HG03571 (cell line): Measurements from ENCODE around the gene RBFA.
"Not testable (repeated sequence)": the region's sequence is repeated elsewhere in the genome, so short reads cannot be mapped to it uniquely, and the experiment has no call there.

Experiments
- ATAC-seq: cut with Tn5 transposase; IDR thresholded peaks from one replicate; pipeline ENCODE4 v1.9.1; 2021; ENCODE audit not compliant: unreplicated experiment

The RBFA gene

DNA sequence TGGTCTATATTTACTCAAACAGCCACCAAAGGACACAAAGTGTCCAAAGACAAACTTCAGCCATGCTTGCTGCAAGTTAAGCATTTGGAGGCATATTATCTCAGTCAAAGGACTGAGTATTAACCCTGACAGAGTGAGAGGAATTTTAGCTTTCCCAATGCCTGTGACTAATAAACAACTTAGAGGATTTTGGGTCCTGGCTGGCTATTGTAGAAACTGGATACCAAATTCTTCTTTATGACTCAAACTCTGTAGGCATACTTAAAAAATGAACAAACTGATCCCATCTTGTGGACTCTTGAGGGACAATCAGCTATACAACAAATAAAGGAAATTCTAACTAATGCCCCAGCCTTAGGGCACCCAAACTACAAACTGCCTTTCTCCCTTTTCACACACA lies 6.5 kb upstream of the RBFA start:
- ATAC-seq = not testable (repeated sequence)

DNA sequence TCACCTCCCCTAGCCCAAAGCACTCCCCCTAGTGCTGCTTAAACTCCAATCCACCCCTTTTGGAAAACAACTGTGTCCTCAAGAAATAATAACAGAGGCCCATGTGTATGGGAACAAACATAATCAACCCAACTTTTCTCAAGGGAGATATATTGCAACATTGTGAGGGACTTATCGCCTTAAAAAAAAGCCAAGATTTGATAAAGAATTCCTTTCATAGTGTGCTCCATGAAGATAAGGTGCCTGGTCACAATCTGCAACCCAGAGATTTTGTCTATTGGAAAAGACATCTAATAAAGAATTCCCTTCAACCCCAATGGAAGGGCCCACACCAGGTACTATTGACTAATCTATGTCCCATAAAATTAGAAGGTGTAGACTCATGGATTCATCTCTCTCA lies 4.5 kb upstream of the RBFA start:
- ATAC-seq = no peak

DNA sequence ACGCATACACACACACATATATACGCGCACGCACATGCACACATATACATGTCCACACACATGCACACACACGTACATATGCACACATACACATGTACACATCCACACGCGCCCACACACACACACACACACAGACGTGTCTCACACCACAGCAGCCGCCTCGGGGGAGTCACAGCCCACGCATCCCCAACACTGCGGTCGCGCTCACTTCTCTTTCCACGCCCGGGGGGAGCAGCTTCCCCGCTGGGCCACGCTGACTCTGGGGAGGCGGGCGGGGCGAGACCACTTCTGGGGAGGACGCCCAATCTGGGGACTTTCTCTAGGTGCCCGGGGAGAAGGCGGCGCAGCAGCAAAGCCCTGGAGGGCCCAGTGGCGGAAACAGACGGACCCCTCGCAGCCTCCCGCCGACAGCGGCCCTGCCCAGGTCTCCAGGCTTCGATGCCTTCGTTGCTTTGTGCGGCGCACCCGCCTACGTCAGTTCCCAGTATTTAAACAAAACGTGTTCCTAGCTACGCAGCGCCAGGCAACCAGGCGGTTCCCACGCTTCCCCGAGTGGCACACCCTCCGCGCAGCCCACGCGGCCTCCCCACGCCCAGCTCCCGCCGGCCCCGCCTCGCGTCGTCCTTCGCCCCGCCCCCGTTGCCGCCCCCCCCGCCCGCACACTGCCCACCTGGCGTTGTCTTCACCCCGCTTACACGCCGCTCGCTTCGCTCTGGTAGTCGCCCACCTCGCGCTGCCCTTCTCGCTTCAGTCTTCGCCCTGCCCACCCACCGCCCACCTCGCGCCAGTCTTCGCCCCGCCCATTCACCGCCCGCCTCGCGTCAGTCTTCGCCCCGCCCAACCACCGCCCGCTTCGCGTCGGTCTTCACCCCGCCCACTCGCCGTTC lies 810 bp upstream of the RBFA start:
- peak; percentile 63 for ATAC-seq

DNA sequence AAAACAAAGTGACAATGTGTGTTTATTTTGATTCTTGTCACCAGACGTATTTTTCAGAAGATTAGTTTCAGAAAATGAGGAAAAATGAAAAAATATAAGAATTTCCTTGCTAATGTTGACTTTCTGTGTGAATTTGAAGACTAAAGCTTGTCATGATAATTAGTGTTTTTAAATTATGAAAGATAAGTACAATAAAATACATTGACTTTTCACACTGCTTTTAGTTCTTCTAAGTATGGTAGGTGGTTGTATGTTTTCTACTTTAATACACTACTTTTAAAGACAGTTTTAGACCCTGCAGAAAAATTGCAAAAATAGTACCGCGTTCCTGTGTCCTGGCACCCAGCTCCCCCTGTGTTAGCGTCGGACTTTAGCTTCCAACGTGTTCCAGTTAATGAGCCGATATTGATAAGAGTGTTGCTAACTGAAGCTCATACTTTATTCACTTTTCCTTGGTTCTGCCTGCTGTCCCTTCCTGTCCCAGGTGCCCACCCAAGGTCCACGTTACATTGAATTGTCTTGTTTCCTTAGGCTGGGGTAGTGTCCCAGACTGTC lies 695 bp downstream of the RBFA start:
- no peak for ATAC-seq

DNA sequence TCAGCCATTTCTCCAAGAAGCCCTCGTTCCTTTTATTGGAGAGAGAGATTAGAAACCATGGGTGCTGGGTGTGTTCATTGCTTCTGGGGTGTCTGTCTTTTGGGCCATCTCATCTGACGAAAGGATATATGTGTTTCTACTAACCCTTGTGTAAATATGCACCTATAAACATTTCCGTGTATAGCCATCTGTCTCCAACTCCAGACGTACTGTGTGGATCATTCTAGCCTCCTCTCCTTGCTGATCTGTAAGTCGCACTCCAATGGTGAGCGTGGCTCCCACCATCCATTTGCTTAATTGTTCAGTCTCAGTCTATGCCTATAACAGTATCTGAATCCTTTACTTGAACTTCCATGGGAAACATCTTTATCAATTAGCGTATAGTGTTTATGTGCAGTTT lies 1.8 kb downstream of the RBFA start:
- no peak for ATAC-seq

DNA sequence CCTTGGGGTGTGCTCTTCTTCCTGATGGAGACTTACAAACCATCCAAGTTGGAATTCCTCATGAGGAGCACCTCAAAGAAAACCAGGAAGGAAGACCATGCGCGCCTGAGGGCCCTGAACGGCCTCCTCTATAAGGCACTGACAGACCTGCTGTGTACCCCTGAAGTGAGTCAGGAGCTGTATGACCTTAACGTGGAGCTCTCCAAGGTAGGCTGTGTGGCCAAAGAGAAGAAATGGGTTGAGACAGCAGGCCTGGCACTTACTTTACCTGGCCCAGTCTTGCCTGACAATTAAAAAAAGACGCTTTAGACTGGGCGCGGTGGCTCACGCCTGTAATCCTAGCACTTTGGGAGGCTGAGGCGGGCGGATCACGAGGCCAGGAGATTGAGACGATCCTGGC lies 3.1 kb downstream of the RBFA start:
- ATAC-seq = no peak

DNA sequence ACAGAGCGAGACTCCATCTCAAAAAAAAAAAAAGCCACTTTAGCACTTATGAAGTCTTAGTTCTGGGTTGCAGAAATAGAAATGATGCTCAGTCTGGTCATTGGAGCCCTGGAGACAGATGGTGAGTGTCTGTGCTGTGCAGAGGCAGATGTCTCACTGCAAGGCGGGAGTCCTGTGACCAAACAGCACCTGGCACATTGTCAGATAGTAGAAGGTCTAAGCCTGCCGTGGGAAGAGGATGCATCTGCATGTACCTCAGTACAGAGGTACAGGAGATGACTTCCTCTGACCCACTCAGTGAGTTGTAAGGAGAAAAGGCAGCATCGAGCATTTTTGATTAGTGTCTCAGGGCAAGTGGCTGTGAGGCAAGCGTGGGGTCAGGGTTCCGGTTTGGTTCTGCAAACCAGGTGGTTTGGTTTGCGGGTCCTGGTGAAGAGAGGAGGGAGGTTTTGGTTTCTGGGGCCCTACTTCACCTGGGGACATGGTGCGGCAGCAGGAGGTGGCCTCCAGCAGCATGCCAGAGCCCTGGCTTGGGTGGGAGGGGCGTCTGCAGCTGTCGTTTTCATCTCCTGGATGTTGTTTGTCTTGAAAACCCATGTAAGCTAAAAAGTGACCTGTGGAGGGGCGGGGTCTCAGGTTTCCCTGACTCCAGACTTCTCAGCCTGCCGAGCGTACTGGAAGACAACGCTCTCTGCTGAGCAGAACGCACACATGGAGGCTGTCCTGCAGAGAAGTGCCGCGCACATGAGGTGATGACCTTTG lies 3.8 kb downstream of the RBFA start:
- ATAC-seq = no peak

DNA sequence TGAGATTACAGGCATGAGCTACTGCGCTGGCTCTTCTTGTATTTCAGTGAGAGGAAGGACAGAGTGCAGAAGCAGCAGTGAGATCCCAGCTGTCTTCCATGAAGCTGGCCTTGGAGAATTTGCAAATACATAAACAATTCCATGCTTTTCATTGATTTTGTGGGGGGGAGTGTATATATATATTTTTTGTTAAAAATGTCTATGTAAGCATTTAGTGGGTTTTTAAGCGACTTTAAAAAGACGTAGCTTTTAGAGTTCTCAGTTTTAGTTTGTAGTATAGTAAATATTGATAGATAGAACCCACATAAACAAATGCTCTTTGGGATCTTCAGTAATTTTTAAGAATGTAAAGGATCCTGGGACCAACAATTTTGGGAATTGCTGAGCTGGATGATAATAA lies 6.3 kb downstream of the RBFA start:
- ATAC-seq = no peak

DNA sequence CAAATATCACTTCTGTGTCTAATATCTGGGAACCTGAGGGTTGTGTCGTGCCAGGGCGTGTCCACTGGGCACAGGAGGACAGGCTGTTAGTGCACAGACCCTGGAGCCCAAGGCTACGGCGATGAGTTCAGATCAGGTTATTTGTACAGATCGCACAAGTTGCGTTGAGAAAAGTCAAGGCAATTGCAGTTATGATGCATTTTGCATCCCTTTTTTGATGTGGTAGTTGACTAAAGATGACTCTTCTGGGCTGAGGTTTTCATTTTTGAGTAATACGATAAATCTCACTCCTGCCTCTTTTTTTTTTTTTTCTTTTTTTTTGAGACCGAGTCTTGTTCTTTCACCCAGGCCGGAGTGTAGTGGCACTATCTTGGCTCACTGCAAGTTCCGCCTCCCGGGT lies 7.2 kb downstream of the RBFA start:
- ATAC-seq = no peak

DNA sequence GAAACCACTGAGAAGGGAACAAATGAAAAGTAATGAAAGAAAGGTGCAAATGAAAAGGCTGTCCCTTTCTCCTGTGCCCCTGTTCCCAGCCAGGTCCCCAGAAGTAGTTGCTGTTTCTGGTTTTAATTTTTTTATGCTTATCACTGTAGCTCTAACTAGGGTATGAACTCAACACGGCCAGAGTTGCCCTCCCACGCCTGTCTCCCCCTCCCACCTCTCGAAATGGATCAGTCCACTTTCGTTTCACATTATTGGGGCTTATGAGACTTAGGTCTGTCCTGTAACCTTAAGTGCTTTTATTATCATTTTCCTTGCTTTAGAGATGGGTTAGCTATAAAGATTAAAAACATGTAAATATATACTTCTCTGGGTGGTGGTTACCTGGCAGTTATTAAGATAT lies 8.6 kb downstream of the RBFA start:
- no peak for ATAC-seq

DNA sequence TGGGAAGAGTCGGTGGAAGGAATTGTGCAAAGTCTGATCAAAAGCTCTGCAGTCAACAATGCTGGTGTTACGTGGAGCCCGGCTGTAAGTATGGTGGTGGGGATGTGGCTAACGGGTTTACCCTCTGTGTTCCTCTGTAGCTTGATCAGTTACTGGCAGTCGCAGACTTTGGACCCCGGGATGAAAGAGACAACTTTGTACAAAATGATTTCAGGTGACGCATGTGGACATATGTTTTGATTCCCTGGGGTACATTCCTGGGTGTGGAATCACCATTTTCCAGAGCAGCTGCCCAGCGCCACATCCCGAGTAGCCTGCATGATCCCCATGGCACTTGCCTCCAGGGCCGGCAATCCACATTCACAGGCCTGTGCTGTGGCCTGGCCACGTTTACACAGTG lies 9.8 kb downstream of the RBFA start:
- ATAC-seq = no peak

DNA sequence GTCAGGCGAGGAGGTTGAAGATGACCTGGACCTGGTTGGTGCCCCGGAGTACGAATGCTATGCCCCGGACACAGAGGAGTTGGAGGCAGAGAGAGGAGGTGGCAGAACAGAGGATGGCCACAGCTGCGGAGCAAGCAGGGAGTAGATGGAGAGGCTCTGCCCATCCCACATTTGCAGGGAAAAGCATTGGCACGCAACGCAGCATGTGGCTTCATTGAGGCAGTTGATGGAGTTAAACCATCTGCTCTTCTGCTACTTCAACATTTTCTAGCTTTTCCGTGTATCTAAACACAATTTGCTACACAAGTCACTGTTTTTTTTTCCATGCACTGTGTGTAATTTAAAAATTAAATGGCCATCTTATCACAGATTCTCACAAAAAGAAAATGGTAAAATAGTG lies 11.8 kb downstream of the RBFA start:
- no peak for ATAC-seq

DNA sequence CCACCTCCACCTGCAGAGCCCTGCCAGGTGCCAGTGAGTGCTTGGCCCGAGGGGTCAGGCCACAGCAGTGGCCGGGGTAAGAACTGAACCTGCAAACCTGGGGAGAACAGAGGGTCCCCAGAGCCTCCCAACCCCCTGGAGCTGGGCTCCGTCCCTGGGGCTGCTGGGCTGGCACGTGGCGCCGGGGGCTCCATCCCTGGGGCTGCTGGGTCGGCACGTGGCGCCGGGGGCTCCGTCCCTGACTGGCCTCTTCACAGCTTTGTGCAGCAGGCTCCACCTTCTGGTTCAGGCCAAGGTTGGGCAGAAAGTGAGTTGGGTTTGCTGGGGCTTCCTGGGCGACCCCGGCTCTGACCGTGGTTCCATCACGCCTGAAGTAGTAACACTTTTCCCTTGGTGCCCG lies 12.2 kb downstream of the RBFA start:
- ATAC-seq = no peak

DNA sequence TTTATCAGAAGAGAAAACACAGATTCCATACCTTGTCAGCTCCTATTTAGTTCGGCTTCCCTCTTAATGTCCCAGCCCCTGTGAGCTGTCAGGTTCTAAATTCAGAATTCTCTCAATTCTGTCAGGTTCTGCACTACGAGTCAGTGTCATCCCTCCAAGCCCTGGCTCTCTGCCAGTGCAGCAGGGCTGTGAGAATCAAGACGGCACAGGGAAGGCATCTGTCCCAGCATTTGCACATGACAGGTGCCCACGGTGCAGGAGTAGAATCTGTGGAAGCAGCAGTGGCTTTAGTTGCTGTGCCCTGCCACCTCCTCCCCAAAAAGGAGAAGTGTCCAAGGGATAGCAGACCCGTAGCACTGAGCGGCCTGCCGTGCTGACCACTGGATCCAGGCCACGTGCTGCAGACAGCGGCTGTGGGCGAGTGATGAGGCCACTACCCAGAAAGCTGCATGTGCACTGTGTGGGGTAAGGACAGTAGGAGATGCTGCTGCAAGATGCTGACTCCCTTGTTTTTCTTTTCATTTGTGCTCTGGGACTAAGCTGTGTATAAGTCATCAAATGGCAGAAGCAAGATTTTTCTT lies 12.8 kb downstream of the RBFA start:
- no peak for ATAC-seq

DNA sequence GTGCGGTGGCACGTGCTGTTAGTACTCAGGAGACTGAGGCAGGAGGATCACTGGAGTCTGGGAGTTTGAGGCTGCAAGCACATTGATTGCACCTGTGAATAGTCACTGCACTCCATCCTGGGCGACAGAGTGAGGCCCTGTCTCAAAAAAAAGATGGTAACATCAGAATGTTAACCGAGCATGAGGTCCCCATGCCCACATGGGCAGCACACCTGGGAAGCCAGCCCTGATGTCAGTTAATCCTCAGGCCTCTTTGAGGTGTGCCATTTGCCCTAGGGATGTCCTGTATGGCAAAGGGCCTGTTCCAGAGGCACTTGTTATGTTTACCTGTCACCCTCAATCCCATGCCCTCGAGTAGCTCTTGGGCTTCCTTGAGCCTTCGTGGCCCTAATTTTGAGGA lies 16.6 kb downstream of the RBFA start:
- ATAC-seq = no peak

DNA sequence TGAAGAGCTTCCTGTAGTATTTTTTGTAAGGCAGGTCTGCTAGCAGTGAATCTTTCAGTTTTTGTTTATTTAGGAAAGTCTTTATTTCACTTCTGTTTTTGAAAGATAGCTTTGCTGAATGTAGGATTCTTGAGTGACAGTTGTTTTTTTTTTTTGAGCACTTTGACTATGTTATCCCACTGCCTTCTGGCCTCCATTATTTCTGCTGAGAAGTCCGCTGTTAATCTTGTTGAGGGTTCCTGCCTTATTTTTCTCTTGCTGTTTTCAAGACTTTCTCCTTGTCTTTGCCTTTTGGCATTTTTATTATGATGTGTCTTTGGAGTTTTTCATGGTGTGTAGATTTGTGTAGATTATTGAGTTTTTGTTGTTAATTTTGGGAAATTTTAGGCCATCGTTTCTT lies 21.9 kb downstream of the RBFA start:
- ATAC-seq = no peak

DNA sequence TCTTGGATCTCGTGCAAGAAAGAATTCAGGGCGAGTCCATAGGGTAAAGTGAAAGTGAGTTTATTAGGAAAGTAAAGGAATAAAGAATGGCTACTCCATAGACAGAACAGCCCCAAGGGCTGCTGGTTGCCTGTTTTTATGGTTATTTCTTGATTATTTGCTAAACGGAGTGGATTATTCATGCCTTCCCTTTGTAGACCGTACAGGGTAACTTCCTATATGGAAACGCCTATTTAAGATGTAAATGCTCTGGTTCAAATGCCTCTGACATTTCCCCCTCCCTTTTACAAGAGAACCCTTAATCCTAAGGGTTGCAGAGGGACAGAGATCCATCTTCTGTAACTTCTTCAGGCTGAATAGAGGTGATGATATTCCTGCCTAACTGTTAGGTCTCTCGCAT lies 25.7 kb downstream of the RBFA start:
- no peak for ATAC-seq

DNA sequence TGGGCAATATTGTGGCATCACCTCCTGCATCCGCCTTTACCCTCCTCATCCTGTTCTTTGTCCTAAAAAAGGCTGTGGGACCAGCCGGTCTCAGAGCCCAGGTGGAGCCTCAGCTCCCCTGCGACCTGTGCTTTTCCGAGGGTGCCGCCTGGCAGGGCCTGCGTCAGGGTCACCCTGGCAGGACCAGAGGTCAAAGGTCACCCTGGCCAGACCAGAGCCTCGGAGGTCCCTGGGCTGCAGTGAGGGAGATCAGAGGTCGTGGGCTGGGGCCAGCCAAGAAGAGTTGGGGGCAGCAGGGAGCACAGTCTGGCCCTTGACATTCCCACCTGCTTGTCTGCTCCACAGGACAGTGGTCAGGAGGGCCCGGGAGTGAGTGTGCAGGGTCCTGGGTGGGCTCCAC lies 31.5 kb downstream of the RBFA start:
- no peak for ATAC-seq

DNA sequence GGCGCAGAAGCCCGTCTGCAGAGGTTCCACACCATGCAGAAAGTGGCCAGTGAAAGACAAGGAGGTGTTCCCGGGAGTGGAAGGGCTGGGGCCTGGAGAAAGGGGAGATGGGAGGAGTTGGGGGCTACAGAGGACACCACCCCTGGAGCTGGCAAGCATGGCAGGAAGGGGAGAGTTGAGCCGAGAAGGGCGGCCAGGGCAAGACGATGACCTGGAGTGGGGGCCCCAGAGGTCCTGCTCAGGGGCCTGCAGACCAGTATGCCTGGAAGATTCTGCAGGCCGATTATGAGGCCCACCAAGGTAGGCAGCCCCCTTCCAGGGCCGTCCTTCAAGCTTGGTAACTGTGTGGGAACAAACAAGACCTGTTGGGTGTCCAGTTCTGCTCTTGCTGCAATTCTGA lies 33.1 kb downstream of the RBFA start:
- ATAC-seq = no peak

DNA sequence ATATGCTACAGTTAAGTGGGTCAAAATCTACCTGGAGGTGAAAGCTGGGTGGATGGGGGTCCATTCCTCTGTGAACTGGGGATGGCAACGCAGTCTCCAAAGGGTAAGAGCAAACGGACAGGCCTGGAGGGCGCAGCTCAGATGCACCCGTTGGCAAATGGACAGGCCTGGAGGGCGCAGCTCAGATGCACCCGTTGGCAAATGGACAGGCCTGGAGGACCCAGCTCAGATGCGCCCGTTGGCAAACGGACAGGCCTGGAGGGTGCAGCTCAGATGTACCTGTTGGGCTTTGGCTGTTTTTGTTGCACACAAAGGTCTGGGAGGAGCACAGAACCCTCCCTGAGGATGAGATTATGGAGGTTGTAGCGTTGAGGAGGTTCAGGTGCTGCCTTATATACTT lies 33.7 kb downstream of the RBFA start:
- no peak for ATAC-seq

DNA sequence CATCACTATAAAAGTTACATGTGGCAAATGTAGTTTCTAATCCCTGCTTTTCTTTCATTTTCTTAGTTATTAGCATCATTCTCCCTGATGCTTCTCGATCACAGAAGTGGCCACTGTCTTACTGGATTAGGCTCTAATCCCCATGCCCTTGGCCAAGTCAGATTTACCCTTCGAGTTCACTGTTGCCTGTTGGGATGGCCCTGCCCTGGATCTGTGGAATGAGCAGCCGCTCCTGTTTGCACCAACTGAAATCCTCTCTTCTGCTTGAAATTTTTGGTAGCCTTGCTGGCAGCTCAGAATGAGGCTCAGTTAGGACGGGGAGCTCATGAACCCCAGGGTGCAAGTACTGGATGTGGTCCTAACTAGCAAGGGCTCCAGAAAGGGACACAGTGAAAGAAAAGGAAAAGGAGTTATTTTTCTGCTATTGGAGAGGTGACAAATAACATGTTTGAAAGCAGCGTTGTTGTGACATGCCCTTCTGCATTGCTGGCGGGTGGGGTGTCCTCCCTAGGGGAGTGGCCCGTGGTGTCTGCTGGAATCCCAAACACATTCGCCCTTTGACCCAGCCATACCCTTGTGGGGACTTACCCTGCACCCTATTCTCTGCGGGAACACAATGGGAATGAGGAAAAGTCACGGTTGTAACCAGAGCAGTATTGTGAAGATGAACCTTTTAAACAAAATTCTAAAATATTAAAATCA lies 34.5 kb downstream of the RBFA start:
- no peak for ATAC-seq
